Fibroblast of mammary gland (primary cell): ENCODE measurements around the gene ZC2HC1B.

Source experiments
- DNase-seq: peaks from one replicate; pipeline ENCODE4 v3.0.0-alpha.2; 2010; ENCODE audit warnings: low read depth
- H3K4me3 ChIP-seq: 2 replicates; pipeline ENCODE4 v1.5.1; 2011; ENCODE audit warnings: low read depth, mild to moderate bottlenecking, low read length, moderate library complexity; ENCODE audit not compliant: control insufficient read depth
- CTCF ChIP-seq: conservative IDR thresholded peaks from 2 replicates; pipeline ENCODE4 v1.5.1; 2011; ENCODE audit warnings: low read depth, low read length, inconsistent platforms; ENCODE audit not compliant: control insufficient read depth, insufficient read depth

The ZC2HC1B gene

DNA sequence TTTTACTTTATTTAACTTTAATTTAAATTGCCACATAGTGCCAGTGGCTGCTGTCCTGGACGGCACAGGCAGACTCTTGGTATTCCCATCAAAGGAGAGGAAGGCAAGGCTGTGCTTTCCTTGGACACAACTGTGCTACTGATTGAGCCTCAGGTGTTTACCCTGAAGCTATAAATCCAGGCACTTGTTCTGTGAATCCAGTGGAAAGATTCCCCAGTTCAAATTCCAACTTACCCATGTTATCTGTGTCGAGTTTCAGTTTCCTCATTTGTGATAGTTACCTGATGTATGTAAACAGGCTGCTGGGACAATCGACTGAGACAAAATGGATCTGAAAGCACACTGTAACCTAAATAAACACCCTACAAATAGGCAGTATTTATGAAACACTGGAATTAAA lies 86.6 kb downstream of the ZC2HC1B start:
- DNase-seq: no peak
- H3K4me3 ChIP-seq: no peak overlapping the region
- TF ChIP-seq CTCF: no peak

- no peak for DNase-seq
- TF ChIP-seq CTCF: no peak
- no peak overlapping the region for H3K4me3 ChIP-seq
Observed at GRCh38 chr6:143952060-143952778, 87.9 kb downstream of the ZC2HC1B start.

GRCh38 chr6:143952947-143953701 lies 88.8 kb downstream of the ZC2HC1B start:
- no peak overlapping the region for H3K4me3 ChIP-seq
- no peak for DNase-seq
- TF ChIP-seq CTCF: no peak

DNA sequence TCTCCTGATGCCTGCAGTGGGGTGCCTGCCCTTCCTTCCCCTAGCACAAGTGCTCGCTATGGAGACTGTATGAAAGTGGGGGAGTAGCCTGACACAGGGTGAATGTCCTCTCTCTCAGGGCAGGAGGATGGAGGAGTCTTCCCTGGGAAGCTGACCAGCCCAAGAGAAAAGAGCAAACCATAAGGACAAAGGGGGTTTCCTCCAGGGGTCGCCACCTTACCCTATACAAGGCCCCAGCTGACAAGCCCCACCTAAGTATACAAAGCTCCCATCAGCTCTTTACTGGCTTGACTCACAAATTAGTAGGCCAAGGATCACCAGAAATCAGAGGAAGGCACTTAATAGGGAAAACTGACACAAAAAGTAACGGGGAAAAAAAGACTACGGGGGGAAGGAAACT lies 89.6 kb downstream of the ZC2HC1B start:
- no peak overlapping the region for H3K4me3 ChIP-seq

GRCh38 chr6:143955971-143956370 lies 91.7 kb downstream of the ZC2HC1B start:
- no peak overlapping the region for H3K4me3 ChIP-seq
- no peak for TF ChIP-seq CTCF
- DNase-seq: peak; percentile 5

More for the DNA sequence above, 89.6 kb downstream of the ZC2HC1B start:
- no peak for DNase-seq
- TF ChIP-seq CTCF: no peak

- no peak for DNase-seq
- no peak for TF ChIP-seq CTCF
- H3K4me3 ChIP-seq: no peak overlapping the region
Observed at GRCh38 chr6:143957679-143958274, 93.5 kb downstream of the ZC2HC1B start.
